ENCODE data around the gene DYNLT1.

DYNLT1 gene

GRCh38 chr6:158597565-158597964 lies 47.0 kb downstream of the DYNLT1 start:
- no peak for DNase-seq (ENCODE audit: low read depth in 2 of 2)

- no peak for DNase-seq (ENCODE audit: low read depth in 2 of 2)
These were observed 47.7 kb downstream of the DYNLT1 start for GRCh38 chr6:158596861-158597260.

GRCh38 chr6:158595223-158595622 lies 49.3 kb downstream of the DYNLT1 start:
- no peak for DNase-seq (ENCODE audit: low read depth in 2 of 2)

GRCh38 chr6:158593670-158594069 lies 50.9 kb downstream of the DYNLT1 start:
- no peak for DNase-seq (ENCODE audit: low read depth in 2 of 2)

- no peak for DNase-seq (ENCODE audit: low read depth in 2 of 2)
These were observed 52.7 kb downstream of the DYNLT1 start for GRCh38 chr6:158591810-158592209.

GRCh38 chr6:158591134-158591809 lies 53.3 kb downstream of the DYNLT1 start:
- DNase-seq (ENCODE audit: low read depth in 2 of 2), result no peak

GRCh38 chr6:158589366-158589765 lies 55.2 kb downstream of the DYNLT1 start:
- no peak for DNase-seq (ENCODE audit: low read depth in 2 of 2)

GRCh38 chr6:158586652-158587051 lies 57.9 kb downstream of the DYNLT1 start:
- no peak for DNase-seq (ENCODE audit: low read depth in 2 of 2)

All from activated CD8-positive, alpha-beta memory T cell treated with anti-CD3 and anti-CD28 coated beads for 4 hours (primary cell).